ENCODE measurements around the gene ZNF254.

DNA sequence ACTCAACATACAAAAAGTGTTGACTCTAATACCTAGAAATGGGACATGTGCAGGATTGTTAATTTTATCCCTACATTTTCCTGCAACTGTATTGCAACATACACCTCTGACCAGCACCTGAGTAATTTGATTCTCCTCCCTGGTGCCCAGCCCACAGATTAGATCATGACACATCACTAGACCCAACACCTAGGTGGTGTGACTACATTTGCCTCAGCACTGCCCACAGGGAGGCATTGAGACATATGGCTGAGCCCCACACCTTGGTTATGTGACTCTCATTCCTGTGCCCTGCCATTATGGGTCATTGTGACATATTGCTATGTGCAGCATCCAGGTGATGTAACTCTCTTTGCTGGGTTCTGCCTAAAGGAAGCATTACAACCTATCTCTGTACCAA is 13.2 kb upstream of the ZNF254 start:
- TF ChIP-seq, protein P1, sequence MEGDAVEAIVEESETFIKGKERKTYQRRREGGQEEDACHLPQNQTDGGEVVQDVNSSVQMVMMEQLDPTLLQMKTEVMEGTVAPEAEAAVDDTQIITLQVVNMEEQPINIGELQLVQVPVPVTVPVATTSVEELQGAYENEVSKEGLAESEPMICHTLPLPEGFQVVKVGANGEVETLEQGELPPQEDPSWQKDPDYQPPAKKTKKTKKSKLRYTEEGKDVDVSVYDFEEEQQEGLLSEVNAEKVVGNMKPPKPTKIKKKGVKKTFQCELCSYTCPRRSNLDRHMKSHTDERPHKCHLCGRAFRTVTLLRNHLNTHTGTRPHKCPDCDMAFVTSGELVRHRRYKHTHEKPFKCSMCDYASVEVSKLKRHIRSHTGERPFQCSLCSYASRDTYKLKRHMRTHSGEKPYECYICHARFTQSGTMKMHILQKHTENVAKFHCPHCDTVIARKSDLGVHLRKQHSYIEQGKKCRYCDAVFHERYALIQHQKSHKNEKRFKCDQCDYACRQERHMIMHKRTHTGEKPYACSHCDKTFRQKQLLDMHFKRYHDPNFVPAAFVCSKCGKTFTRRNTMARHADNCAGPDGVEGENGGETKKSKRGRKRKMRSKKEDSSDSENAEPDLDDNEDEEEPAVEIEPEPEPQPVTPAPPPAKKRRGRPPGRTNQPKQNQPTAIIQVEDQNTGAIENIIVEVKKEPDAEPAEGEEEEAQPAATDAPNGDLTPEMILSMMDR (conservative IDR thresholded peaks at IDR 0.05 in 1 of 2, IDR thresholded peaks at IDR 0.05 in 1 of 2; ENCODE audit: low read depth in 1 of 2, low read length in 2 of 2) = no peak
- TF ChIP-seq EZH2 (IDR thresholded peaks at IDR 0.05; ENCODE audit: low read length, missing control alignments) = no peak

Data from fibroblast of lung (primary cell).